C4-2B (cell line): ENCODE results near the gene AFAP1.

Source experiments
- ZFX ChIP-seq: fragments of 450-650 bp; IDR thresholded peaks from 2 replicates; pipeline ENCODE4 v1.6.1; 2017
- TF ChIP-seq, protein P1 (sequence below): fragments of 450-650 bp; conservative IDR thresholded peaks from 2 replicates; pipeline ENCODE4 v1.5.1; 2017; ENCODE audit warnings: mild to moderate bottlenecking

DNA sequence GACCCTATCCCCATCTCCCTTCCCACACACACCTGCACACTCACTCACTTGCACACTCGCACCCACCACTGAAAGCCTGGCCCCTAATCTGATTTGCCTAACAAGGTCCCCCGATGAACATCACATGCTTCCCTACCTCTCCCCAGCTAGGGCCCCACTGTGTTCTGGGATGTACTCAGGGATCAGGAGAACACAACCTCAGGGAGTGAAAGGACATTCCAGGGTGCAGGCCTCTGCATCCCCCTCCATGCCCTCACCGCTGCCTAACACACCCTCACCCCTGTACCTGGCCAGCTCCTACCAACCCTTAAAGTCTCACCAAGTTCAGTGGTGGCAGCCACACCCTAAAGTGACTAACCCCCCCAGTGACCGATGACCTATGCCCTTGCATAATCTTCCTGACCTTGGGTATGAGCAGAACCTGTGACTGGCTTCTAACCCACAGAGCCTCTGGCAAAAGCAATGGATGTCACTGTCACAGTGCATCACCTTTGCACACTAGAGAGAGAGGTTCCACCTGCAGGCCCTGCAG is 2.4 kb upstream of the AFAP1 start:
- TF ChIP-seq, protein P1, sequence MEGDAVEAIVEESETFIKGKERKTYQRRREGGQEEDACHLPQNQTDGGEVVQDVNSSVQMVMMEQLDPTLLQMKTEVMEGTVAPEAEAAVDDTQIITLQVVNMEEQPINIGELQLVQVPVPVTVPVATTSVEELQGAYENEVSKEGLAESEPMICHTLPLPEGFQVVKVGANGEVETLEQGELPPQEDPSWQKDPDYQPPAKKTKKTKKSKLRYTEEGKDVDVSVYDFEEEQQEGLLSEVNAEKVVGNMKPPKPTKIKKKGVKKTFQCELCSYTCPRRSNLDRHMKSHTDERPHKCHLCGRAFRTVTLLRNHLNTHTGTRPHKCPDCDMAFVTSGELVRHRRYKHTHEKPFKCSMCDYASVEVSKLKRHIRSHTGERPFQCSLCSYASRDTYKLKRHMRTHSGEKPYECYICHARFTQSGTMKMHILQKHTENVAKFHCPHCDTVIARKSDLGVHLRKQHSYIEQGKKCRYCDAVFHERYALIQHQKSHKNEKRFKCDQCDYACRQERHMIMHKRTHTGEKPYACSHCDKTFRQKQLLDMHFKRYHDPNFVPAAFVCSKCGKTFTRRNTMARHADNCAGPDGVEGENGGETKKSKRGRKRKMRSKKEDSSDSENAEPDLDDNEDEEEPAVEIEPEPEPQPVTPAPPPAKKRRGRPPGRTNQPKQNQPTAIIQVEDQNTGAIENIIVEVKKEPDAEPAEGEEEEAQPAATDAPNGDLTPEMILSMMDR = no peak
- TF ChIP-seq ZFX = no peak
